GM19452 (cell line): ENCODE results near the gene GAMT.

Source experiments
- ATAC-seq: cut with Tn5 transposase; IDR thresholded peaks from one replicate; pipeline ENCODE4 v1.9.1; 2021; ENCODE audit not compliant: unreplicated experiment

Gene GAMT

DNA sequence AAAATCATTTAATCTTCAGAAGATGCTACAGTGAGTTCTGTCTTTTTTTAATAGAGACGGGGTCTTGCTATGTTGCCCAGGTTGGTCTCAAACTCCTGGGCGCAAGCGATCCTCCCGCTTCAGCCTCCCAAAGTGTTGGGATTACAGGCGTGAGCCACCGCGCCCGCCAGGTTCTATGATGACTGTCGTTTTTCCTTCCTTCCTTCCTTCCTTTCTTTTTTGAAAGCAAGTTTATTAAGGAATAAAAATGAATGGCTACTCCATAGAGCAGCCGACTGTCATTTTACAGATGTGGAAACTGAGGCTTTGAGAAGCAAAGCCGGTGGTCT lies 511 bp upstream of the GAMT start:
- no peak for ATAC-seq

- ATAC-seq: no peak
Observed at GRCh38 chr19:1400281-1401137, 833 bp downstream of the GAMT start.

DNA sequence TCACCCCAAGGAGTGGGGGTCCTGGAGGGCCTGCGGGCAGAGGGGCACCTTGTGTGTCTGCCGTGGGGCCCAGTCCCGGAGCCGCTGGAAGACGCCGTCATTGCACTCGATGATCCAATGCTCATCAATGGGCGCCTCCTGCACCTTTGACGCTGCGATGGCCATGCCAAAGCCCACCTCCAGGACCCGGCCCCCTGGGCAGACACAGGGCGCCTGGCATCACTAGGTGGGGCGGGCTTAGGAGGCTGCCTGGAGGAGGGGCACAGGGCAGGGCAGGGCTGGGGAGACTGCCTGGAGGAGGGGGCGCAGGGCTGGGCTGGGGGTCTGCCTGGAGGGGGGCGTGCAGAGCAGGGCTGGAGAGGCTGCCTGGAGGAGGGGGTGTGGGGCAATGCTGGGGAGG lies 1.6 kb downstream of the GAMT start:
- ATAC-seq: no peak

DNA sequence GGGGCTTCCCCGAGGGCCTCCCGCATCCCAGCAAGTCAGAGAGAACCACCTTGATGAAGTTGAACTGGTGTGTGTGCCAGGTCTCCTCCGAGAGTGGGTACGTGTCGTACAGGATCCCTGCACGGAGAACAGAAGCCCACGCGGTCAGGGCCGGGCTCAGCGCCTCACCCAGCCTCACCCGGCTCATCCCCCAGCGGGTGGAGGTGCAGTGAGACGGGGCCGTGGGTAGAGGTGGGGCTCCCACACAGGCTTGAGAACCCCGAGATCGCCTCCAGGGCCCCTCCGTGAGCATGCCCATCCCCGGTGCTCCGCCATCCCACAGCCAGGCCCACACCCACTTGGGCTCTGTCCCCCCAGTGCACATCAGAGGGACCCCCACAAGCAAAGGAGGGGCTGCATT lies 2.3 kb downstream of the GAMT start:
- ATAC-seq: no peak

- ATAC-seq: no peak
Observed at GRCh38 chr19:1397838-1398237, 3.5 kb downstream of the GAMT start.

- ATAC-seq: no peak
Observed at GRCh38 chr19:1396768-1397679, 4.3 kb downstream of the GAMT start.

DNA sequence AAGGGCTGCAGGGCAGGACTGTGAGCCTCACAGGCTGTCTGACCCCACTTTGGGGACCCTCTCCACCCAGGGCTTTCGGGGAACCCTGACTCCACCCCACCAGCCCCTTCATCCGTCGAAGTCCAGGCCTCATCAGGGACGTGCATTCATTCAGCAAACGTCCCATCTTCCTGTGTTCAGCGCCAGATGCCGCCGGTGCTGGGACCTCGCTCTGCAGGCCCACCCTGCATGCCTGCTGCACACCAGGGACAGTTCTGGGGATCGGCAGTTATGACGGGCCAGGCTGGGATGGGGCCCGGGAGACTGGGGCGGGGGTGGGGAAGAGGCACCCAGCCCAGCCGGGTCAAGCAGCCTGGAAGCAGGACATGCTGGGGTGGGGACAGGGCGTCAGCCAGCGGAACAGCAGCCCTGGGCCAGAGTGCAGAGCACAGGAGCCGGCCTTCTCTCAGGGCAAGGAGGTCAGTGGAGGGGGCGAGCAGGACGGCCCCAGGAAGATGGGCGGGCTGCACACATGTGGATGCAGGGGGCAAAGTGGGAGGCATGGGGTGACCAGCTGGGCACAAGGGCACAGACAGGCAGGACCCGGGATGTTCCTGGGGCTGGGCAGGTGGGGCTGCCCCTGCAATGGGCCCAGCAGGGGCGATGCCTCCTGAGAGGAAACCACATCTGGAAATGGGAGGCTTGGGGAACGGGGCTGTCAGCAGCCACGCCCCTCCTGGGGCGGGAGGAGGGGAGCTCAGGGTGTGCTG lies 5.1 kb downstream of the GAMT start:
- no peak for ATAC-seq

- no peak for ATAC-seq
Observed at GRCh38 chr19:1395194-1396018, 5.9 kb downstream of the GAMT start.

GRCh38 chr19:1394252-1395193 lies 6.8 kb downstream of the GAMT start:
- no peak for ATAC-seq

DNA sequence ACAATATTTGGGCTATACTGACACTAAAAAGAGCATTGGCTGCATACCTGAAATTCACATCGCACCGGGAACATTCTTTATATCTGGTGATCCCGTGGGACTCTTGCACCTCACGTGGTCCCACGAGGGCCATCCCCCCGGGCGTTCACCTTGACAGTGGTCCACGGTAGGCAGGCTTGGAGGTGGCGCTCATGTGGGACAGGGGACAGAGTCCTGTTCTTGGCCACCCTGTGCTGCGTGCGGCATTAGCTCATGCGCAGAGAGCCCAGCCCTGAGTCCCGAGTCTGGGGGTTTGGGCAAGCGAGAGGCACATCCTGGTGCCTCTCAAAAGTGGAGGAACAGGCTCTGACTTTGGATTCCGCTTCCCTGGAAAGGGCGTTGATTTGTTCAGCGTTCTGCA lies 7.5 kb downstream of the GAMT start:
- no peak for ATAC-seq

DNA sequence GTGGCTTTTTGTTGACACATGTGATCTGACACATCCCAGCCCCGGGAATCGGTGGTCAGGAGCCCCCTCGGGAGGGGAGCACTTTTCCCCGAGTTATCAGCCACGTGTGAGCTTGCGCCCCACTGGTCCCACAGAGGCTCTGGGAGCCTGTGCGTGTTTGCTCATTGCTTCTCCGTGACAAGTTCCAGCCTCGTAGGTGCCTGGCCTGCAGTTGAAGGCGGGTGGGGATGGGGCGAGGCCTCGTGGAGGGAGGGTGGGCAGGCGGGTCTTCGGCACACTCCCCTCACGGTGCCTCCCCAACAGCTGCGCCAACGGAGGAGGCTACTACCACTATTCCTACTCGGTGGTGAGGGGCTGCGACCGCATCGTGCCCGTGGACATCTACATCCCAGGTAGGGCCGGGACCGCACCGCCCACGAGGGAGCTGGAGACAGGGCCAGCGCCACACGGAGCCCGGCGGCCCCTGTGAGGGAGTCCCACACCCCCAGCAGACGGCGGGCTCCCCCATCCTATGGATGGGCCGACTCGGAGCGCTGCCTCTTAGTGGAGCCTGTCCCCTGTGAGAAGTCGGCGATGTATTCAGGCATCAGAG lies 8.3 kb downstream of the GAMT start:
- ATAC-seq: no peak

DNA sequence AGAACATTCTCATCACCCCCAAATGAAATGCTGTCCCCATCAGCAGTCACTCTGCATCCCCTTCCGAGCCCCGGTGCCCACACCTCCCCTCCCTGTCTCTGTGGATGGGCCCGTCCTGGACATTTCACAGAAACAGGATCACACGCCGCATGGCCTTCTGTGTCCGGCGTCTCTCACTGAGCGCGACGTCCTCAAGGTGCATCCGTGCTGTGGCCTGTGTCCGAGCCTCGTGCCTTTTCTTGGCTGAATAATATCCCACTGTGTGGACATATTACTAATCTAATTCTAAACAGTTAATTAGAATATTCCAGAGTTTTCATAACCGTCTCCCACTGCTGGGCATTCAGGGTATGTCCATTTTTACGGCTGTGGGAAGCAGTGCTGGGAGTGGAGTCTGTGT lies 8.9 kb downstream of the GAMT start:
- no peak for ATAC-seq

GRCh38 chr19:1390890-1391423 lies 10.4 kb downstream of the GAMT start:
- ATAC-seq: no peak

DNA sequence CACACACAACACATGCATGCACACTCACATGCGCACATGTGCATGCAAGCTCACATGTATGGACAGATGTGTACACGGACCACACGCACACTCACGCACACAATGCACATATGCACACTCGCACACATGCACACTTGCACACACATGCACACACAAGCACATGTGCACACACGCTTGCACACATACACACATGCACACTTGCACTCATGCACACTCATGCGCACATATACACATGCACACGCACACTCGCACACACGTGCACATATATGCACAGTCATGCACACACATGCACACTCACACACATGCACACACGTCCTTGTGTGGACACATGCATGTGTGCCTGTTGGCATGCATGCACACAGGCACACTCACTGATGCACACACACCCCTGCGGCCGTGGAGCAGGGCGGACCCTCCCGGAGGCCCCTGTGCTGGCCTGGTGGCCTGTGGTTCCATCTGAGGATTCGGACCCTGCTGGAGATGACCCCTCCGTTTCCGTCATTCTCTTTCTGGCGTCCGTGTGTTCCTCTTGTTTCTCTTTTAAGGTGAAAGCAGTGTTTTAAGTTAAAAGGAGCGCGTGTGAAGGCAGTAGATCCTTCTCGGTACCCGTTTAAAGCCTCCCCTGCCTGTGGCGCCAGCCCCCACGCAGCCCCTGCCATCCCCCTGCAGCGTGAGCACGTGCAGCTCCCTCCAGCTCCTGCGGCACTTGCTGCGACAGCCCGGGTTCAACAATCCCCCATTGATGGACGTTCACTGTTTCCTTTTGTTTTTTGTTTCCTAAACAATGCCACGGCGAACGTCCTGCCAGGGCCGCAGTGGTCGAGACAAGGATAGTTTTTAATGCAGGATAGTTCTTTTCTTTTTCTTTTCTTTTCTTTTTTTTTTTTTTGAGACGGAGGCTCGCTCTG lies 12.1 kb downstream of the GAMT start:
- no peak for ATAC-seq

GRCh38 chr19:1388637-1389026 lies 12.7 kb downstream of the GAMT start:
- no peak for ATAC-seq

- no peak for ATAC-seq
Observed at GRCh38 chr19:1387684-1388636, 13.4 kb downstream of the GAMT start.
